ENCODE measurements around the gene MAP7.
"Not testable (repeated sequence)": the region's sequence is repeated elsewhere in the genome, so short reads cannot be mapped to it uniquely, and the experiment has no call there.

Gene MAP7

GRCh38 chr6:136503303-136504029, 46.8 kb downstream of the MAP7 start:
- TF ChIP-seq CTCF (IDR thresholded peaks at IDR 0.05; ENCODE audit: extremely low read depth, missing control alignments) = no peak
- DNase-seq (ENCODE audit: low spot score) = no peak

- TF ChIP-seq CTCF (IDR thresholded peaks at IDR 0.05; ENCODE audit: extremely low read depth, missing control alignments) = no peak
- no peak for DNase-seq (ENCODE audit: low spot score)
Observed at GRCh38 chr6:136502786-136503185, 47.4 kb downstream of the MAP7 start.

GRCh38 chr6:136501514-136501913, 48.7 kb downstream of the MAP7 start:
- no peak for DNase-seq (ENCODE audit: low spot score)
- TF ChIP-seq CTCF (IDR thresholded peaks at IDR 0.05; ENCODE audit: extremely low read depth, missing control alignments) = no peak

- DNase-seq (ENCODE audit: low spot score) = no peak
- TF ChIP-seq CTCF (IDR thresholded peaks at IDR 0.05; ENCODE audit: extremely low read depth, missing control alignments) = no peak
Observed at GRCh38 chr6:136501096-136501495, 49.1 kb downstream of the MAP7 start.

- no peak for TF ChIP-seq CTCF (IDR thresholded peaks at IDR 0.05; ENCODE audit: extremely low read depth, missing control alignments)
- no peak for DNase-seq (ENCODE audit: low spot score)
Observed at GRCh38 chr6:136500414-136500813, 49.8 kb downstream of the MAP7 start.

GRCh38 chr6:136499370-136499769, 50.9 kb downstream of the MAP7 start:
- DNase-seq (ENCODE audit: low spot score) = no peak
- TF ChIP-seq CTCF (IDR thresholded peaks at IDR 0.05; ENCODE audit: extremely low read depth, missing control alignments) = no peak

- not testable (repeated sequence) for DNase-seq (ENCODE audit: low spot score)
Observed at GRCh38 chr6:136496449-136496848, 53.8 kb downstream of the MAP7 start.

GRCh38 chr6:136494710-136495109, 55.5 kb downstream of the MAP7 start:
- no peak for TF ChIP-seq CTCF (IDR thresholded peaks at IDR 0.05; ENCODE audit: extremely low read depth, missing control alignments)
- no peak for DNase-seq (ENCODE audit: low spot score)
